ENCODE data around the gene TNP1. TPM values are rescaled to one million over a fixed set of nuclear protein-coding genes. Genes with fewer than 3 reads are reported as not detected.
A peak's percentile ranks its signal among the peaks of the same experiment; 100 is the strongest.

TNP1 gene
- polyA plus RNA-seq (ENCODE audit: insufficient read length in 4 of 4): not detected

GRCh38 chr2:216859944-216860343 lies at the start of gene TNP1:
TSS of gene TNP1 (minus strand) at chr2:216860064. CDS start at chr2:216860034, 30 bp downstream.
- DNase-seq (ENCODE audit: low read depth in 4 of 4, low spot score in 3 of 4): no peak

- DNase-seq (ENCODE audit: low read depth in 4 of 4, low spot score in 3 of 4): no peak
Observed at GRCh38 chr2:216908300-216908699, 48.4 kb upstream of the TNP1 start.

GRCh38 chr2:216905649-216906329 lies 45.9 kb upstream of the TNP1 start:
- no peak for DNase-seq (ENCODE audit: low read depth in 4 of 4, low spot score in 3 of 4)

- no peak for DNase-seq (ENCODE audit: low read depth in 4 of 4, low spot score in 3 of 4)
Observed at GRCh38 chr2:216904974-216905373, 45.1 kb upstream of the TNP1 start.

GRCh38 chr2:216904554-216904953 lies 44.7 kb upstream of the TNP1 start:
- DNase-seq (ENCODE audit: low read depth in 4 of 4, low spot score in 3 of 4): no peak

GRCh38 chr2:216903470-216903869 lies 43.6 kb upstream of the TNP1 start:
- DNase-seq (ENCODE audit: low read depth in 4 of 4, low spot score in 3 of 4): no peak

- no peak for DNase-seq (ENCODE audit: low read depth in 4 of 4, low spot score in 3 of 4)
Observed at GRCh38 chr2:216901273-216901672, 41.4 kb upstream of the TNP1 start.

- DNase-seq (ENCODE audit: low read depth in 4 of 4, low spot score in 3 of 4): no peak
Observed at GRCh38 chr2:216900406-216900805, 40.5 kb upstream of the TNP1 start.

GRCh38 chr2:216897561-216898203 lies 37.8 kb upstream of the TNP1 start:
- no peak for DNase-seq (ENCODE audit: low read depth in 4 of 4, low spot score in 3 of 4)

GRCh38 chr2:216890138-216890537 lies 30.3 kb upstream of the TNP1 start:
- DNase-seq (ENCODE audit: low read depth in 4 of 4, low spot score in 3 of 4): no peak

GRCh38 chr2:216888887-216889622 lies 29.2 kb upstream of the TNP1 start:
- no peak for DNase-seq (ENCODE audit: low read depth in 4 of 4, low spot score in 3 of 4)

- no peak for DNase-seq (ENCODE audit: low read depth in 4 of 4, low spot score in 3 of 4)
Observed at GRCh38 chr2:216888081-216888480, 28.2 kb upstream of the TNP1 start.

GRCh38 chr2:216887138-216887537 lies 27.3 kb upstream of the TNP1 start:
- DNase-seq (ENCODE audit: low read depth in 4 of 4, low spot score in 3 of 4): no peak

GRCh38 chr2:216885117-216885553 lies 25.3 kb upstream of the TNP1 start:
- DNase-seq (ENCODE audit: low read depth in 4 of 4, low spot score in 3 of 4): no peak

- DNase-seq (ENCODE audit: low read depth in 4 of 4, low spot score in 3 of 4): no peak
Observed at GRCh38 chr2:216884347-216884746, 24.5 kb upstream of the TNP1 start.

- DNase-seq (ENCODE audit: low read depth in 4 of 4, low spot score in 3 of 4): no peak
Observed at GRCh38 chr2:216882876-216883275, 23.0 kb upstream of the TNP1 start.

- DNase-seq (ENCODE audit: low read depth in 4 of 4, low spot score in 3 of 4): no peak
Observed at GRCh38 chr2:216881411-216881810, 21.5 kb upstream of the TNP1 start.

GRCh38 chr2:216880509-216881184 lies 20.8 kb upstream of the TNP1 start:
- peak; percentile 7 to 29 (median 25) for DNase-seq (ENCODE audit: low read depth in 4 of 4, low spot score in 3 of 4)

- DNase-seq (ENCODE audit: low read depth in 4 of 4, low spot score in 3 of 4): no peak
Observed at GRCh38 chr2:216879727-216880508, 20.1 kb upstream of the TNP1 start.

GRCh38 chr2:216878072-216878471 lies 18.2 kb upstream of the TNP1 start:
- no peak for DNase-seq (ENCODE audit: low read depth in 4 of 4, low spot score in 3 of 4)

Data from right renal pelvis (tissue), 4 donors.